HG02678 (cell line): Measurements from ENCODE around the gene NDUFAF8.

Experiments
- ATAC-seq: cut with Tn5 transposase; IDR thresholded peaks from one replicate; pipeline ENCODE4 v1.9.1; 2021; ENCODE audit warnings: mild to moderate bottlenecking, moderate library complexity; ENCODE audit not compliant: unreplicated experiment

NDUFAF8 gene

DNA sequence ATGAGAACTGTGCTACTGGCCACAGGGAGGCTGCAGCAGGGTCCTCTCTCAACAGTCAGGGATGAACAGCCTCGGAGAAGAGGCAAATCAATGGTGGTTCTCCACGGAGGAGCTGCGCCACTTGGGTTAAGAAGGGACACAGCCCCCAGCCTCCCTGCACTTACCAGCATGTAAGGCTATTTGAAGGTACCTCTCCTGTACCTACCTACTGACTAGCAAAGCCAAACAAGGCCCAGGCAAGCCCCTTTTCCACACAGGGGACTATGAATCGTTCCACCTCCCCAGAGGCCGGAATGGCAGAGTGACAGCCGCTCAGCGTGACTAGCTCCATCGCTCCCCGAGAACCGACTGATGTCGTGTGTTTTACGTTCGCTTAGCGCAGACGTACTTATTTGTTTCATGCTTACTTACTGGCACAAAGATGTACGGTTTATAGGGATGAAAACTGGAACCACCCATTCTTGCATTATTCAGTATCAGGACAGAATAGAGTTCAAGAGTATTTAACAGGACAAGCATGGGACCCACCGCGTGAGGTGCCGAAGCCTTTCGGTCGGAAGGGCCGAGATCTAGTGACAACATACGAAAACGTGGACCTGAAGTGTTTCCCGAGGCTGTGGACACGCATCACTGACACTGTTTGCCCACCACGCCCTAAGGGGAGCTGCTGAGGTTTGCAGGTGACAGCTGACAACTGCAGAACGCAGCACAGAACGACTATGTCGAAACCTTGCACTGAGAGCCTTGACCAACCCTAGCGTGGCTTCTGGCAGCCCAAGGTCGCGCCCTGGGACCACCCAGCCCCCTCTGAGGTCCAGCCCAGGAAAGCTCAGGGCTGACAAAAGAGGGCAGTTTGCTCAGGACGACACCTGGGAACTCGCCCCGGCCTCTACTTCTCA lies 1.3 kb upstream of the NDUFAF8 start:
- no peak for ATAC-seq

- no peak for ATAC-seq
Observed at GRCh38 chr17:81238490-81238814, 666 bp upstream of the NDUFAF8 start.

DNA sequence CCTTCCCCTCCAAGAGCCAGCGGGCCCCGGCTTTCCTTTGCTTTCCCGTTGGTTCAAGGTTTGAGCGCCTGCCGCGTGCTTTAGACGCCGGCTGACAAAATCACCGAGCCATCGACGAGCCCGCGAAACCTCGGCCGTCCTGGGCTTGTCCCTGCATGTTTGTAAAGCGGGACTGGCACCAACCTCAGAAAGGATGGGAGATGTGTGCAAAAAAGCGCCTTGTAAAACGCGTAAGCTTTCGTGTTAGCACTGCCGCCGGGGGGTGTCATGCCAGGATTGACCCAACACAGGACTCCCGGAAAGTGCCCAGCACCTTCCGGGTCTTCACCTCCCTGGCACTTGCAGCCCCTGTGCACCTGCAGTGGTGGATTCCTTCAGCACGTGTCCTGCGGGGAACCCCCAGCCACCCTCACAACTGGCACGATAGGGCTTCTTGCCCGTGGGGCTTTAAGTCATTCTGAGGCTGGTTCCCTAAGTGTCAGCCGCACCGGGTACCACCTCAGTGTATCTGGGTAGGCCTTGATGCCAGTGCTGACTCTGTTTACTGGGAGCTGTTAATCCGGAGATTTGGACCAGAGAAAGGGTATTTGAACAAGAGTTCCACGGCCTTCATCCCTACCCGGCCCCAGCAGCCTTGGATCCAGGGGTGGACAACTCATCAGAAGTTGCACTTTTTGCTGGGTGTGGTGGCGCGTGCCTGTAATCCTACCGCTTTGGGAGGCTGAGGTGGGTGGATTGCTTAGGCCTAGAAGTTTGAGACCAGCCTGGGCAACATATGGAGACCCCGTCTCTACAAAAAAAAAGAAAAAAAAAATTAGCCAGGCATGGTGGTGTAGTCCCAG lies 817 bp downstream of the NDUFAF8 start:
- no peak for ATAC-seq

GRCh38 chr17:81240761-81241160 lies 1.6 kb downstream of the NDUFAF8 start:
- ATAC-seq: no peak

GRCh38 chr17:81241203-81241602 lies 2.1 kb downstream of the NDUFAF8 start:
- ATAC-seq: no peak

- ATAC-seq: no peak
Observed at GRCh38 chr17:81241648-81242420, 2.7 kb downstream of the NDUFAF8 start.

- no peak for ATAC-seq
Observed at GRCh38 chr17:81242421-81243332, 3.6 kb downstream of the NDUFAF8 start.

GRCh38 chr17:81243333-81243664 lies 4.2 kb downstream of the NDUFAF8 start:
- no peak for ATAC-seq

GRCh38 chr17:81244358-81245023 lies 5.4 kb downstream of the NDUFAF8 start:
- no peak for ATAC-seq

DNA sequence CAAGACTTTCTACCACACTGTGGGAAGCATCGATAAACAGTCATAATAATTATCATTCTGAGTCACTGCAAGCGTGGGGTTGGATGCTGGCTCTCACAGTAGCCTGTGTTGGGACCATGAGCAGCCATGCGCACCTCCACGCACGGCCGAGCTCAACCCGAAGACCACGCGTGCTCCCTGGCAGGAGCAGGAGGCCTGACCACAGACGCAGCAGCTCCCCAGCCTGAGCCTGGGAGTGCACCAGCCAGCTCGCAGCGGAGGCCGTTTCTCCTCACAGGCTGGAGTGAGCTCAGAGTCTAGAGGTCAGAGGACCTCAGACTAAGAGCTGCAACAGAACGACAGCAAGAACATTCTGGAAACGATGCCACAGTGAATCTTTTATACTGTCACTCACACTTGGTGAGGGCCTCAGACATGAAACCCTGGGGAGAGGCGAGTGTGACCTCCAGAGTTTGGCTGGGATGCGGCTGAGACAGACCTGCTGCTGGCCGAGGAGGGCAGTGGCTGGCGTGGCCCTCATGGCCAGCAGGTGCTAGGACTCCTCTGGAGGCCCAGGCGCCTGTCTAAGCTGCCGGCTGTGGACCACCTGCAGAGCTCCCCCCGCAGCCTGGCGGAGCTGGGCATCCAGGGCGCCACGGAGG lies 6.0 kb downstream of the NDUFAF8 start:
- no peak for ATAC-seq

- ATAC-seq: no peak
Observed at GRCh38 chr17:81245665-81246342, 6.7 kb downstream of the NDUFAF8 start.

GRCh38 chr17:81246343-81246670 lies 7.2 kb downstream of the NDUFAF8 start:
- no peak for ATAC-seq

DNA sequence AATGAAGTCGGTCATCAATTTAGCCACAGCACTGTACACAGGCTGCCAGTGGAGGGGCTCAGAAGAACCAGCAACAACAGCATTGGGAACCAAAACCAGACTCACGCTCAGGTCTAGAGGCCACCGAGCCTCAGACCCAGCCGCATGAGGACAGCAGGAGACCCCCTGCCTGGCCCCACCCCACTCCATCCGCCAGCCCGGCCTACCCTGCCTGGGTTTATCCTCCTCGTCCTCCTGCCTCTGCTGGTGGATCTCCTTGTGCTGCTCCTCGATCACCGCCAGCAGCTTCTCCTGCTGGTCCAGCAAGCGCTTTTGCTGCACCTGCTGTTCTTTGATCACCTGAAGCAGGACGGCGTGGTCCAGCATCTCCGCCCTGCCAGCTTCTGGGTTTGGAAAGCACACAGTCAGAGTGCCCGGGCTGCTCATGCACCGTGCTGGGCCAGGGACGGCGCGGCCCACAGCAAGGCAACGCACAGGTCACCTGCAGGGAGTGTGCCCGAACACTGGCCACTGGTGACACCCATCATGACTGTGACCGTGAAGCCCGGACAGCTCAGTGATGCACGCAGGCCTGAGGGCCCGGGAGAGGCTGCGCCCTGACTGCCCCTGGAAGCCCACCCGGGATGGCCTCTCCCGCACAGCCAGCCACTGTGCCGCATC lies 7.7 kb downstream of the NDUFAF8 start:
- ATAC-seq: no peak

DNA sequence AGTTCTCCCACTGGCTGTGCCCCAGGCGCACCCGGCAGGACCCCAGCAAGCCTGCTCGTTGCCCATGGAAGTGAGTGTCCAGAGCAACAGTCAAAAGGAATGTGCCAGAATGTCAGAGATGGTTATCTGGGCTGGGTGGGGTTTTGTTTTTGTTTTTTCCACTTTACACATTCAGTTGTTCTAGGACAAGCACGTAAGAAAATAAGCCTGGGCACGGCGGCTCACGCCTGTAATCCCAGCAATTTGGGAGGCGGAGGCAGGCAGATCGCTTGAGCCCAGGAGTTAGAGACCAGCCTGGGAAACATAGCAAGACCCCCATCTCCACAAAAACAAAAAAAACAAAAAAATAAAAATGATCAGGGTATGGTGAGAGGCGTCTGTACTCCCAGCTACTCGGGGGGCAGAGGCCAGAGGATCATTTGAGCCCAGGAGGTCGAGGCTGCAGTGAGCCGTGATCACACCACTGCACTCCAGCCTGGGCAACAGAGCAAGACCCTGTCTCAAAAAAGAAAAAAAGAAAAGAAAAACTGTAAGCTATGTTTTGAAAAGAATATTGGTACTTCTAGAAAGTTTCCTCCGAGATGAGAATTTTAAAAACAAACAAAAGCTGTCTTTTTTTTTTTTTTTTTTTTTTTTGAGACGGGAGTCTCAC lies 8.3 kb downstream of the NDUFAF8 start:
- no peak for ATAC-seq

DNA sequence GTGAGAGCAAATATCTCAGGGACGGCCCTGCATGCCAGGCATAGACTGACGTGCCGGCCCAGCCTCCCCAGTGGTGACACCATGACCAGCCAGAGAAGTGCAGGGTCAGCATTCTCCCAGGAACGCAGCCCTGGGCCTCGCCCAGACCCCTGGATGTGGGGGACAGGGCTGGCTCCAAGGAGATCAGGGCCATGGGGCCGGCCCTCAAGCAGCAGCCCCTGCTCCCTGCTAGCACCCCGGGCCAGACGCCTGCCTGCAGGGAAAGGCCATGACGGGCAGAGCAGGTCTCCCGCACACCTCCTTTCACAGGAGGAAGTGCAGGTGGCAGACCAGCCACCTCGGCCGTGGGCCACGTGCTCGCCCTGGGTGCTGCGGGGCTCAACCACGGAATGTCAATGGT lies 9.5 kb downstream of the NDUFAF8 start:
- ATAC-seq: no peak

DNA sequence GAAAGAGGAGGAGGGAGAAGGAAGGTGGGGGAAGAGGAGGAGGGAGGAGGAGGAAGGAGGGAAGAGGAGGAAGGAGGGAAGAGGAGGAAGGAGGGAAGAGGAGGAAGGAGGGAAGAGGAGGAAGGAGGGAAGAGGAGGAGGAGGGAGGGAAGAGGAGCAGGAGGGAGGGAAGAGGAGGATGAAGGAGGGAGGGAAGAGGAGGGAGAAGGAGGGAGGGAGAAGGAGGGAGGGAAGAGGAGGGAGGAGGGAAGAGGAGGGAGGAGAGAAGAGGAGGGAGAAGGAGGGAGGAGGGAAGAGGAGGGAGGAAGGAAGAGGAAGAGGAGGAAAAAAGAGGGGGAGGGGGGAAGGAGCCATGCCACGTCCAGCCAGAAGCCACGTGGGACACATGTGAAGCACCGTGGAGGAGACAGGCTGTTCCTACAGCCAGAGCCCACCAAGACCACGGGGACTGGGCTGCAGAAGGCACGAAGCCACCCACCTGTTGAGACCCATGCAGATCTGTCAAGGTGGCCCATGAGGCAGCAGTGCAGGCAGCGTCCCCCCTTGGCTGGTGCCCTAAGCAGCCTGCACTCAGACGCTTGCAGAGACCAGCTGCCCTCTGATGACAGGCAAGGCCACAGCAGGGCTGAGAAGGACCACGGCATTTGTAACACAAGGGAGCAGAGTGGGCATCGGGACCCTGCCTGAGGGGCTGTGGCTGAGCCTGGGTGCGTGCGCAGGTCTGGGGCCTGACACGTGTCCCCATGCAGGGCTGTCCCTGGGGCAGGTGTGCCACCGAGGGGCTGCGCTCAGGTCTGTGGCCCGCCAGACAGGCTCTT lies 10.3 kb downstream of the NDUFAF8 start:
- ATAC-seq: no peak
